ENCODE results near the gene VDAC1.
"Not testable (repeated sequence)": the region's sequence is repeated elsewhere in the genome, so short reads cannot be mapped to it uniquely, and the experiment has no call there.

The VDAC1 gene

DNA sequence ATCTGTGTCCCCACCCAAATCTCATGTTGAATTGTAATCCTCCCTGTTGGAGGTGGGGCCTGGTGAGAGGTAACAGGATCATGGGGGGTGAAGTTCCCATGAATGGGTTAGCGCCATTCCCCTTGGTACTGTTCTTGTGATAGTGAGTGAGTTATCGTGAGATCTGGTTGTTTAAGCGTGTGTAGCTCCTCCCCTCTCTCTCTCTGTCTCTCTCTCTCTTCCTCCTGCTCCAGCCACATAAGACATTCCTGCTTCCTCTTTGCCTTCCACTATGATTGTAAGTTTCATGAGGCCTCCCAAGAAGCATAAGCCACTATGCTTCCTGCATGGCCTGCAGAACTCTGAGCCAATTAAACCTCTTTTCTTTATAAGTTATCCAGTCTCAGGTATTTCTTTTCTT, 65.1 kb downstream of the VDAC1 start:
- DNase-seq (ENCODE audit: low read depth): no peak

- DNase-seq (ENCODE audit: low read depth): no peak
These were observed 65.8 kb downstream of the VDAC1 start for GRCh38 chr5:133938929-133939328.

- DNase-seq (ENCODE audit: low read depth): no peak
These were observed 66.5 kb downstream of the VDAC1 start for GRCh38 chr5:133938039-133938821.

DNA sequence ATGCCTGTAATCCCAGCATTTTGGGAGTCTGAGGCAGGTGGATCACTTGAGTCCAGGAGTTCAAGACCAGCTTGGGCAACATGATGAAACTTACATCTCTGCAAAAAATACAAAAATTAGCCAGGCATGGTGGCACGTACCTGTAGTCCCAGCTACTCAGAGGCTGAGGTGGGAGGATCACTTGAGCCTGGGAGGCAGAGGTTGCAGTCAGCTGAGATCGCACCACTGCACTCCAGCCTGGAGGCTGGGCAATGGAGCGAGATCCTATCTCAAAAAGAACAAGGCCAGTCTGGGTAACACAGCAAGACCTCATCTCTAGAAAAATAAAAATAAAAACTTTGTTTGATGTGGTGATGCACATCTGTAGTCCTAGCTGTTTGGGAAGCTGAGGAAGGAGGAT, 67.1 kb downstream of the VDAC1 start:
- DNase-seq (ENCODE audit: low read depth): not testable (repeated sequence)

GRCh38 chr5:133936651-133937015, 68.1 kb downstream of the VDAC1 start:
- DNase-seq (ENCODE audit: low read depth): no peak

DNA sequence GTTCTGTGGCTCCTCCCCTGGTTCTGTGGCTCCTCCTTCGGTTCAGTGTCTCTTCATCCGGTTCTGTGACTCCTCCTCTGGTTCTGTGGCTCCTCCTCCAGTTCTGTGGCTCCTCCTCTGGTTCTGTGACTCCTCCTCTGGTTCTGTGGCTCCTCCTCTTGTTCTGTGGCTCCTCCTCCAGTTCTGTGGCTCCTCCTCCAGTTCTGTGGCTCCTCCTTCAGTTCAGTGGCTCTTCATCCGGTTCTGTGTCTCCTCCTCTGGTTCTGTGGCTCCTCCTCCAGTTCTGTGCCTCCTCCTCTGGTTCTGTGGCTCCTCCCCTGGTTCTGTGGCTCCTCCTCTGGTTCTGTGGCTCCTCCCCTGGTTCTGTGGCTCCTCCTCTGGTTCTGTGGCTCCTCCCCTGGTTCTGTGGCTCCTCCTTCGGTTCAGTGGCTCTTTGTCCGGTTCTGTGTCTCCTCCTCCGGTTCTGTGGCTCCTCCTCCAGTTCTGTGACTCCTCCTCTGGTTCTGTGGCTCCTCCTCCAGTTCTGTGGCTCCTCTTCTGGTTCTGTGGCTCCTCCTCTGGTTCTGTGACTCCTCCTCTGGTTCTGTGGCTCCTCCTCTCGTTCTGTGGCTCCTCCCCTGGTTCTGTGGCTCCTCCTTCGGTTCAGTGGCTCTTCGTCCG, 68.7 kb downstream of the VDAC1 start:
- DNase-seq (ENCODE audit: low read depth): not testable (repeated sequence)

DNA sequence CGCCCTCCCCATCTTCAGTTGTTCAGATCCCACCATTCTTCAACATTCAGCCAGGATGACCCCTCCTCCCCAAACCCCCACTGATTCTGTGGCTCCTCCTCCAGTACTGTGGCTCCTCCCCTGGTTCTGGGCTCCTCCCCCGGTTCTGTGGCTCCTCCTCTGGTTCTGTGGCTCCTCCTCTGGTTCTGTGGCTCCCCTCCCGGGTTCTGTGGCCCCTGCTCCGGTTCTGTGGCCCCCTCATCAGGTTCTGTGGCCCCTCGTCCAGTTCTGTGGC, 69.2 kb downstream of the VDAC1 start:
- no peak for DNase-seq (ENCODE audit: low read depth)

DNA sequence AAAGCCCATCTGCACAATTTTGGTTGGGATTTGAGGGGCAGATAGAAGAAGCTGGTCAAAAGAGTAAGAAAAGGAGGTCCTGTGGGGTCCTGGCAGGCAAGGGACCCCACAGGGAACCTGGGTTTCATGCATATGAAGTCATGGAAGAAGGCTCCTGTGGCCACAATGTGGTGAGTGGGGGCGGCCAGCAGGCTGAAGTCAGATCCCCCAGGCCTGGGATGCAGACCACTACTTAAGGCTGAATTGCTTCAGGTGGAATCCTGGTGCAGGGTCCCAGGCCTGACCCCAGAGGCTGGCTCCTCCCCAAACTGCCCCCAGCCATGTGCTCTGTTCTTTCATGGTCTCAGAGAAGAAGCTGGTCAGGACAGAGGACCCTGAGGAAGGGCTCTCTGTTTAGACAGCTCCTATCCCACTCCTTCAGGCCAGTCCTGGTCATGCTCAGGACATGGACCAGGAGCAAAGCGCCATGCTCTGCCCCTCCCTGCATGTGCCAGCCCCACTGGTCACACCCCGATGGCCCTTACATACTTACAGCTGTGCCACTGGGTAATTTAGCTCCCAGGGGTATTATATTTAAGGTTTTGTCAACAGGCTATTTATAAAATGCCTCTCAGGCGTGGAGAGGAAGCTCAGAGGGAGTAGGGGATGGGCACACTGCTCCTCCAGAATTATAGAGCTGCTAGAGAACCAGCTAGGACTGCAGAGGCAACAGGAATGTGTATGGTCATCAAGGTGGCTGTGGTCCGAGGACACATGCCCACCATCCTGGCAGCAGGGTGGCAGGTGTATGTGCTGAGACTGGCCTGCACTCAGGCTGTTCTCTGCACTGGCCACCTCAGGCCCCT, 69.7 kb downstream of the VDAC1 start:
- no peak for DNase-seq (ENCODE audit: low read depth)

DNA sequence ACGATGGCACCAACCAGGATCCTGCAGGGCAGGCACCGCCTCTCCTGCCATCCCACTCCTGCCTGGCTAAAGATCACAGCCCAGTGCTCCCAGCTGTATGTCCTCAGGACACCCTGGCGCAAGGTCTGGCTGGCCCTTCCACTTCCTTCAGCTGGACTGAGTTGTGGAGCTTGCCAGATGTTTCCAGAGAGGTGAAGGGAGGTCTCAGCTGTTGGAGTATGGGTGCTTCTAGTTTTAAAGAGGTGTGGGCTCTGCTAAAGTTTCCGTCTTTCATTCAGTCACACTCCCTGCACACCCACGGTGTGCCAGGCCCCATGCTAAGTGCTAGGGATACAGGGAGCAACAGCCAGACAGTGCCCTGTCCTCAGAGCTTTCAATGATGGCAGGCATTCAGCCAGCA, 70.5 kb downstream of the VDAC1 start:
- no peak for DNase-seq (ENCODE audit: low read depth)

DNA sequence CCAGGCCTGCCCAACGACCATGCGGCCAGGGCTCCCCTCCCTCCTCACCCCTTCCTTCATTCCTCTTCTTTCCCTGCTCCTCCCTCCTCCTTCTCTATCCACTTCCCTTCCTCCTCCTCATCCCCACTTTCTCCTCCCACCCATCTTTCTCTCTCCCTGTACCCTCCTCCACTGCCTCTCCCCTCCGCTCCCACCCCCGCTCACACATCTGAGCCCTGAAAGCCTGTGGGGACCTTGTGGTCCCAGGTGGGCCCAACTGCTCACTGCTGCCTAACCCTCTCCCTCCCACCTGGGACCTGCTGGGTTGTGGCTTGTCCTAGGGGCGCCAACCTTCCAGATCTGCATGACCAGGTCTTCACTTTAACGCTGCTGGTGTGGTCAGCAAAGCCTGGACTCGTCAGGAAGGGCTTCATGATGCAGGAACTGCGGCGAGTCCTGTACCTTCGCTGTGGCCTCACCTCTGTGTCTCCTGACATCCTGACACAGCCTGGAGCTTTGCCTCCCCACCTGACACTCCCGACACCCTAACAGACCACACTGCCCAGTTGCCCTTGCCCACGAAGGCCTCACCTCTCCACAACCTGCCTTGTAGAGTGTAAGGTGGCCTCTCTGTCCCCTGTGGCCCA, 71.0 kb downstream of the VDAC1 start:
- DNase-seq (ENCODE audit: low read depth): no peak

DNA sequence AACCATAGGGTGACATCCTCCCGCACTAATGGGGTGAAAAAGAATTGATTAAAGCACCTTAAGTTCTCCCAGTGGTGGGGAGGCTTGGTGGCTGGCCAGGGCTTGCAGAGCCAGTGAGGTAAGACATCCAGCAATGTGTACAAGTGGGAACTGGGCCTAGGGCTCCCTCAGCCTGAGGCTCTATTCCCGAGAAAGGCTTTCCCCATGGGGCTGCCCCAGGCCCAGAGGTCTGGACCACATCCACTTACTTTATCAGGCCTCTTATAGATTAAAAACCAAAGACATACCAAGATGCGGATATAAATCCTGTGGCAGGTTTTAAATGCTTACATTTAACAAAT, 71.6 kb downstream of the VDAC1 start:
- DNase-seq (ENCODE audit: low read depth): no peak

- DNase-seq (ENCODE audit: low read depth): no peak
These were observed 72.2 kb downstream of the VDAC1 start for GRCh38 chr5:133932441-133933168.

DNA sequence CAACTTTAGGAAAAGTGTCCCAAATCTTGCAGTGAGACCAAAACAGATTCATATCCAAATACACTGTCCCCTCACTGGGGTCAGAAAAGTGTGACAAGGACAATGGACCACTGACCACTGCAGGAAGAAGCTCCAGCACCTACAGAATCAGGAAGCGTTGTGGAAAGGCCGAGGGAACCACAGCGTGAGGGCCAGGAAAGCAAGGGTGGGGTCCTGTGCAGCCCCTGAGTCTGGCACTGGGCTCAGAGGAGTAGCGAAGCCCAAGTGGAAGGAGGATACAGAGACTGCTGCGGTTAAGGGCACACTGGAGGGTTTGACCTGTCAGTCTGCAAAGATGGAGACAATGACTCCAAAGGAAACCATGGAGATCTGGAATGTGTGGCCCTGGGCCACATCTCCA, 73.2 kb downstream of the VDAC1 start:
- no peak for DNase-seq (ENCODE audit: low read depth)

GRCh38 chr5:133930813-133931090, 74.0 kb downstream of the VDAC1 start:
- no peak for DNase-seq (ENCODE audit: low read depth)

DNA sequence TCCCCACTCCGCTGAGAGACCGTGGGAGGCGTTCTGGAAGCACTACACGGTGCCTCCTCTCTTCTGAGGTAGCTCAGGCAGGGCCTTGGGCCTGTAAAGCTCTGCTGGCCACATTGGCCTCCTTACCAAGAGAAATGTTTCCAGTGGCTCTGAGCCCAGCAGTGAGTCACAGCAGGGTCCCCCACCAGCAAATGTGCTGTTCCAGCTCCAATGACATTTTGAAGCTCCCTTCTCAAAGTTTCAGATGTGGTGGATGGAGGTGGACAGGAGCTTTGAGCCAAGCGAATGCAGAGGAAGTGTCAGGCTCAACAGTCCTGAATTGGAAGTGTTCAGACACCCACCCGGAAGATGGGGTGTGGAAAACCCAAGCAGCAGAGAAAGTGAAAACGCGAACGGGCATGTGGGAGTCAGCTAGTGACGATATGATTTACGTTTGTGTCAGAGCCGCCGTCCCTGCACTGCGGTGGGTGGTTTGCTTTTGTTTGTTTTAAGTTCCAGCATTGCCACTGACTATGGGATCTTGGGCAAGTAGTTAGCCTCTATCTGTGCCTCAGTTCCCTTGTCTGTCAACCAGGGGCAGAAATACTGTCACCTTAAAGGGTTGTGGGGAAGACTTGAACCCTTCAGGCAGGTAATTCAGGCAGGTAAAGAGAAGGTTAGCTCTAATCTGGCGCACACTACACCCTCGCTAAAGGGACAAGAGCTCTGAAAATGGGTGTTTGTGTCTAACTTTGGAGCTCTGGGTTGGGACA, 74.5 kb downstream of the VDAC1 start:
- DNase-seq (ENCODE audit: low read depth): no peak

DNA sequence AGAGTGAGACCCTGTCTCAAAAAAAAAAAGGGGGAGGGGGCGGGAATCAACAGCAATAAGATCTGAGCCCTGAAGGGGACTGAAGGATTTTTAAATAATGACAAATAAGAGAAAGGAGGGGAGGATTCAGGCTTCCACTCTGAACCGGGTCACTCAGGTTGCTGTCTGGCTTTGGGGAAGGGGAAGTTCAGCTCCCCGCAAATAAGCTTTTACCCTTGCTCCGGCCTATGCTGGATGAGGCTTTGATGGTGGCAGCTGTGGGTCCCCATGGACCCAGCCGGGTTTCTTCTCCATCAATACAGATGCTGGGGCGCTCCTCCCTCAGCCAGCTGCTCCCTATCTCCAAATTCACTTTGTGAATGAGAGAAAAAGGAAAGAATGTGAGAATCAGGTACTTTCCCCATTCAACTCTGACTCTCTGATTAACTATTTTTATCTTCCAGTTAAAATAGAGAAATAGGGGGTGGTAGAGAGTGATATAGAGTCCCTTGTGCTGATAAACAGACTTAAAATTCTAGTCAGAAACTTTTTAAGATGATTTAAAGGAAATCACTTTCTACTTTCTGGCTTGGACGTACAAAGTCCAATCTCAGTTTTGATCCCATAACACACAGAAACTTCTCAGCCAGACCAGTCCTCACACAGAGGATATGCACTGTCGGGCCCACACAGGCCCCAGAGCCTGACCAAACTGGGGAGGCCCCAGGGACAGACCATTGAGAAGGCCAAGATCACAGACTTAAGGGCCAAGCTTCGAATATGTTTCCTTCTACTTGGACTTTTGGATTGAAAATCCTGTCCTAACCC, 76.0 kb downstream of the VDAC1 start:
- no peak for DNase-seq (ENCODE audit: low read depth)

DNA sequence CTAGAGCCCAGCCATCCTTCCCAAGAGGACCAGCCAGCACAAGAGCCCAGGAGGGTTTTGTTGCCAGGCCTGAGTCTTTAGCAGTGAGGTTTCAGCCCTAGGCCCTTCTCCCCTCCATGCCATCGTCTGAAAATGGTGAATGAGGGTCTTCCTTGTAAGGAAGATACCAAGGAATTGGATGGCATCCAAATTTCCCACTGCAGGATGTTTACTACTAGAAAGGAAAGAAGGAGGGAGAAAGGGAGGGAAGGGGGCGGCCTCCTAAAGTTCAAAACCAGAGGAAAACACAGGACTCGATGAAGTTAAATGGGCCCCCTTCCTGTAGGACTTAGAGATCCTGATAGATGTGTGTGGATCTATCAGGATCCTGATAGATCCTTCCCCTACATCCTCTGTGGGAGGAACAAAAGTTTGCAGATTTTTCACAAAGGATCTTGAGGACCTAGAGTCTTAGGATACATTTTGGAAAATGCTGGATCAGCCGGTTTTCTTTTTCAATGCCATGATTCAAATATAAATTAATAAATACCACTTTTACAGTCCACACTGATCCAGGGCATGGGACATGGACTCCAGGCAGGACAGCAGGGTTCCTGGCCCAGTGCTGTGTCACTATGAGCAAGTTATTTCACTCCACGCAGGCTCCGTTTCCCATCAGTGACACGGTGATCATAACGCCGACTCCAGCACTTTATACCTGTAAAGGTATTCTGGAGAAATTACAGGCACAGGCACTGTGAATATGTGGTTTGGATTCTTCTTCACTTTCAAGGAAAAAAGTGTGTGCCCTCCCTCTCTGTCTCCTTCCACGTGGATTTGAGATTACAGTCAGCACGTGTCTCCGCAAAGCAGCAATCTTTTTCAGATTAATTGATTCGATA, 77.2 kb downstream of the VDAC1 start:
- DNase-seq (ENCODE audit: low read depth): no peak

GRCh38 chr5:133926489-133927299, 78.1 kb downstream of the VDAC1 start:
- DNase-seq (ENCODE audit: low read depth): no peak

Measured in T-helper 22 cell (primary cell).